HCT116 (cell line): Measurements from ENCODE around the gene NEUROG3. TPM values are rescaled to one million over a fixed set of nuclear protein-coding genes. Genes with fewer than 3 reads are reported as not detected.

Experiments used
- ATAC-seq: fragments of 200-7000 bp; cut with Tn5 transposase; 2 replicates; pipeline ENCODE4 v1.9.1; 2020; ENCODE audit warnings: mild to moderate bottlenecking, moderate library complexity
- BruUV-seq: library from RNA; stranded (reverse); fragments of 400-500 nt; replicated peaks from 2 replicates; lab custom pipeline; 2021; lab: Mats Ljungman, UMichigan
- CTCF ChIA-PET: fragments of 300-600 bp; sonication (Branson Sonifier 250); formaldehyde crosslinking; loops from one replicate; lab custom pipeline; 2021; ENCODE audit warnings: antibody characterized with exemption; lab: Charles Lee
- POLR2A ChIA-PET: fragments of 300-600, 350-600 bp; sonication (Branson Sonifier 250); formaldehyde crosslinking; loops from one replicate; lab custom pipeline; 2021; ENCODE audit warnings: antibody characterized with exemption; lab: Charles Lee
- RAD21 ChIA-PET, 2 experiments: fragments of 300-600 bp; sonication (Branson Sonifier 250); formaldehyde crosslinking; loops; one replicate each; lab custom pipeline; 2023; ENCODE audit warnings: low total read pairs in 2 of 2; ENCODE audit not compliant: uncharacterized antibody in 2 of 2, unreplicated experiment in 2 of 2, low non-redundant PET in 1 of 2; lab: Charles Lee
- DNase-seq: peaks from one replicate; pipeline ENCODE4 v3.0.0-alpha.2; 2010; ENCODE audit warnings: low read depth, low spot score
- H2AFZ ChIP-seq: fragments of 200-600 bp; shearing (Covaris generic), sonication (generic); 2 replicates; pipeline ENCODE4 v1.6.1; 2017; ENCODE audit warnings: low read depth, mixed run types, mixed read lengths, antibody characterized with exemption, low read length; ENCODE audit not compliant: poor library complexity, severe bottlenecking
- H3K27ac ChIP-seq: 2 replicates; pipeline ENCODE4 v1.5.1; 2012; ENCODE audit warnings: low read depth, low read length
- H3K27me3 ChIP-seq: fragments of 200-600 bp; sonication (generic); 2 replicates; pipeline ENCODE4 v1.6.1; 2016; ENCODE audit warnings: mixed run types, low read length, mixed read lengths; ENCODE audit not compliant: insufficient read depth
- H3K36me3 ChIP-seq, 2 experiments: fragments of 200-500 bp in 1 of 2; fragments of 200-600 bp in 1 of 2; sonication (Bioruptor generic) in 1 of 2; sonication (generic) in 1 of 2; 2 replicates each; pipeline versions ENCODE4 v1.5.1 to v1.6.1; 2014 to 2016; ENCODE audit warnings: low read length in 2 of 2, inconsistent platforms in 1 of 2, mixed read lengths in 1 of 2, mixed run types in 1 of 2; ENCODE audit not compliant: insufficient read depth in 2 of 2, control insufficient read depth in 1 of 2
- H3K4me1 ChIP-seq, 2 experiments: fragments of 200-600 bp in 1 of 2; sonication (generic) in 1 of 2; 2 replicates each; pipeline versions ENCODE4 v1.5.1 to v1.6.1; 2012 to 2017; ENCODE audit warnings: low read length in 2 of 2, inconsistent platforms in 1 of 2, mild to moderate bottlenecking in 1 of 2, mixed read lengths in 1 of 2, mixed run types in 1 of 2, moderate library complexity in 1 of 2; ENCODE audit not compliant: insufficient read depth in 2 of 2, control insufficient read depth in 1 of 2
- H3K4me2 ChIP-seq: fragments of 200-600 bp; sonication (generic); 2 replicates; pipeline ENCODE4 v1.6.1; 2017; ENCODE audit warnings: mixed run types, low read length, mixed read lengths
- H3K4me3 ChIP-seq, 2 experiments: fragments of 200-600 bp in 1 of 2; sonication (generic) in 1 of 2; replicated peaks in 1 of 2; 2 replicates each; pipeline ENCODE4 v1.5.1; 2011 to 2016; ENCODE audit warnings: low read length in 2 of 2, control low read depth in 1 of 2, low read depth in 1 of 2, mild to moderate bottlenecking in 1 of 2, mixed read lengths in 1 of 2, mixed run types in 1 of 2
- H3K79me2 ChIP-seq: fragments of 200-600 bp; sonication (generic); 2 replicates; pipeline ENCODE4 v1.6.1; 2017; ENCODE audit warnings: mild to moderate bottlenecking, mixed run types, low read length, moderate library complexity, mixed read lengths; ENCODE audit not compliant: insufficient read depth
- H3K9ac ChIP-seq: fragments of 200-600 bp; sonication (generic); 2 replicates; pipeline ENCODE4 v1.6.1; 2016; ENCODE audit warnings: low read length, mixed read lengths
- H3K9me2 ChIP-seq: fragments of 200-600 bp; sonication (generic), shearing (Covaris generic); 2 replicates; pipeline ENCODE4 v1.6.1; 2017; ENCODE audit warnings: mixed run types, mild to moderate bottlenecking, moderate library complexity; ENCODE audit not compliant: insufficient read depth
- H3K9me3 ChIP-seq, 2 experiments: fragments of 200-500 bp in 1 of 2; fragments of 200-600 bp in 1 of 2; sonication (Bioruptor generic) in 1 of 2; sonication (generic) in 1 of 2; 2 replicates each; pipeline ENCODE4 v1.6.1; 2014 to 2017; ENCODE audit warnings: low read length in 2 of 2, mixed read lengths in 2 of 2, inconsistent platforms in 1 of 2, low read depth in 1 of 2, mild to moderate bottlenecking in 1 of 2, mixed run types in 1 of 2, moderate library complexity in 1 of 2; ENCODE audit not compliant: control insufficient read depth in 1 of 2, insufficient read depth in 1 of 2
- H4K20me1 ChIP-seq: fragments of 200-600 bp; sonication (generic), shearing (Covaris generic); 2 replicates; pipeline ENCODE4 v1.6.1; 2017; ENCODE audit warnings: mixed run types, mild to moderate bottlenecking, moderate library complexity; ENCODE audit not compliant: insufficient read depth
- CBX3 ChIP-seq: IDR thresholded peaks from 2 replicates; pipeline ENCODE4 v1.6.1; 2012; ENCODE audit warnings: low read depth
- CEBPB ChIP-seq: IDR thresholded peaks from 2 replicates; pipeline ENCODE4 v1.6.1; 2012; ENCODE audit warnings: low read depth
- EGR1 ChIP-seq: IDR thresholded peaks from 2 replicates; pipeline ENCODE4 v1.6.1; 2012; ENCODE audit warnings: low read depth
- EZH2 ChIP-seq: fragments of 200-600 bp; sonication (generic); IDR thresholded peaks from 2 replicates; pipeline ENCODE4 v1.6.1; 2017; ENCODE audit warnings: antibody characterized with exemption, mixed run types
- EZH2phosphoT487 ChIP-seq: fragments of 200-600 bp; IDR thresholded peaks from 2 replicates; pipeline ENCODE4 v1.6.1; 2018; ENCODE audit warnings: antibody characterized with exemption, borderline replicate concordance
- FOSL1 ChIP-seq: IDR thresholded peaks from 2 replicates; pipeline ENCODE4 v1.6.1; 2012; ENCODE audit warnings: low read depth
- JUND ChIP-seq: IDR thresholded peaks from 2 replicates; pipeline ENCODE4 v1.6.1; 2012
- RAD21 ChIP-seq: IDR thresholded peaks from 2 replicates; pipeline ENCODE4 v1.6.1; 2012; ENCODE audit warnings: low read depth, mild to moderate bottlenecking
- SP1 ChIP-seq: IDR thresholded peaks from 2 replicates; pipeline ENCODE4 v1.6.1; 2012; ENCODE audit warnings: low read depth
- TCF7L2 ChIP-seq: IDR thresholded peaks from 2 replicates; pipeline ENCODE4 v1.7.0; 2011; ENCODE audit warnings: borderline replicate concordance, inconsistent platforms; ENCODE audit not compliant: insufficient read depth, insufficient read length; ENCODE audit errors: extremely low read depth
- YY1 ChIP-seq: IDR thresholded peaks from 2 replicates; pipeline ENCODE4 v1.6.1; 2011; ENCODE audit warnings: low read length, low read depth, moderate library complexity, mild to moderate bottlenecking; ENCODE audit not compliant: insufficient replicate concordance; ENCODE audit errors: extremely low read depth
- ZFX ChIP-seq: fragments of 450-650 bp; IDR thresholded peaks from 2 replicates; pipeline ENCODE4 v1.6.1; 2017
- ZNF274 ChIP-seq: fragments of 200-500 bp; sonication (Bioruptor generic); IDR thresholded peaks from 2 replicates; pipeline ENCODE4 v1.6.1; 2014; ENCODE audit warnings: mild to moderate bottlenecking, low read depth, low read length, inconsistent platforms
- intact Hi-C: fragments of 100-400 bp; cut with micrococcal nuclease; formaldehyde crosslinking; loops from 2 replicates; pipeline ENCODE4 v1.10.0; 2022
- total RNA-seq: library from RNA; stranded (reverse); gene quantifications from one replicate; pipeline ENCODE4 v1.2.1, GENCODE V29; 2021; ENCODE audit not compliant: unreplicated experiment
- TF ChIP-seq, protein P1 (sequence below): IDR thresholded peaks from 2 replicates; pipeline ENCODE4 v1.6.1; 2012
- TF ChIP-seq, protein P2 (sequence below): IDR thresholded peaks from 2 replicates; pipeline ENCODE4 v1.6.1; 2011; ENCODE audit warnings: mild to moderate bottlenecking, low read length, moderate library complexity; ENCODE audit not compliant: insufficient replicate concordance; ENCODE audit errors: extremely low read depth
- TF ChIP-seq, protein P3 (sequence below): IDR thresholded peaks from 2 replicates; pipeline ENCODE4 v1.6.1; 2012

The NEUROG3 gene
- total RNA-seq, 1 experiment from 2014 or later: not detected

DNA sequence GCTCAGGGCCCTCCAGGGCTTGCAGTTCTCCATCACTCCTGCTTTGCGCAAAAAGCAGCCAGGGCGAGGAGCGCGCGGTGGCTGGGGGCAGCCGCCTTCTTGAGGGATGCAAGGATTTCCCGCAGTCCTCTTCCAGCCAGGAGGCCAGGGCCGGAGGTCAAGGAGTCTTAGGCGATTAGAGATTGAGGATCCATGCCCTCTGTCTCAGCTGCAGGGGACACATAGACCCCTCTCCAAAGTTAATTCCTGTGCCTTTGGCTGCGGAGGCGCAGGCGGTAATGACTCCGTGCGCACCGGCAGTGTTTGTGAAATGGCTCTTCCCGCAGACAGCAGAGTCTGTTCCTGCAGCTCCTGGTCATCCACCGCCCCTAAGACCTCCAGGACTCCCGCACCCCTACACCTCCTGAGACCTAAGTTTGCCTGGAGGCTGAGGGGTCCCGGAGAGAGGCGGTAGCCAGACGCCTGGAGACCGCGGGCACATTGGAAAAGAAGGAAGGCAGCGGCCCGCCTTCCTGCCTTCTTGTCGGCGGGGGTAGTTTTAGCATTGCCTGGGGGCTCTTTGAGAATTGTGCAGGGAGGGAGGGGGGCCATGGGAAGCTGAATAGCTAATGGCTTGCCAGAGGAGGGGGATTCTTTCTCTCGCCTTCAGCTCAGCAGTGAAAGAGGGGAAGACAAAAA is 3.3 kb upstream of the NEUROG3 start:
- Histone ChIP-seq H3K27ac (no peak overlapping the region), H3K4me2 (no peak overlapping the region), H3K9me2 (no peaks in the 10 kb centered on the region), H3K79me2 (no peaks in the 10 kb centered on the region), H3K9me3 (no peaks in the 10 kb centered on the region), H3K9ac (no peak overlapping the region)
- POLR2A ChIA-PET: no interaction called here
- RAD21 ChIA-PET: no interaction called here
- no peak for TF ChIP-seq RAD21
- TF ChIP-seq ZNF274: no peak
- TF ChIP-seq, protein P1, sequence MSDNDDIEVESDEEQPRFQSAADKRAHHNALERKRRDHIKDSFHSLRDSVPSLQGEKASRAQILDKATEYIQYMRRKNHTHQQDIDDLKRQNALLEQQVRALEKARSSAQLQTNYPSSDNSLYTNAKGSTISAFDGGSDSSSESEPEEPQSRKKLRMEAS: no peak
- TF ChIP-seq SP1: no peak
- TF ChIP-seq JUND: no peak
- no peak for TF ChIP-seq CEBPB
- no peak for TF ChIP-seq EGR1
- TF ChIP-seq, all 23 proteins: peak for 0
- no peak overlapping the region for H2AFZ ChIP-seq
- no peaks in the 10 kb centered on the region for H4K20me1 ChIP-seq
- H3K4me3 ChIP-seq: no peak overlapping the region
- H3K27me3 ChIP-seq: peaks cover 39% of the 10 kb centered on the region
- DNase-seq (no peak), ATAC-seq (no peak)
- intact Hi-C loops: no loop called here
- no peaks in the 10 kb centered on the region for H3K4me1 ChIP-seq
- no TSS peak for BruUV-seq
- no peaks in the 10 kb centered on the region for H3K36me3 ChIP-seq
- CTCF ChIA-PET: no interaction called here

DNA sequence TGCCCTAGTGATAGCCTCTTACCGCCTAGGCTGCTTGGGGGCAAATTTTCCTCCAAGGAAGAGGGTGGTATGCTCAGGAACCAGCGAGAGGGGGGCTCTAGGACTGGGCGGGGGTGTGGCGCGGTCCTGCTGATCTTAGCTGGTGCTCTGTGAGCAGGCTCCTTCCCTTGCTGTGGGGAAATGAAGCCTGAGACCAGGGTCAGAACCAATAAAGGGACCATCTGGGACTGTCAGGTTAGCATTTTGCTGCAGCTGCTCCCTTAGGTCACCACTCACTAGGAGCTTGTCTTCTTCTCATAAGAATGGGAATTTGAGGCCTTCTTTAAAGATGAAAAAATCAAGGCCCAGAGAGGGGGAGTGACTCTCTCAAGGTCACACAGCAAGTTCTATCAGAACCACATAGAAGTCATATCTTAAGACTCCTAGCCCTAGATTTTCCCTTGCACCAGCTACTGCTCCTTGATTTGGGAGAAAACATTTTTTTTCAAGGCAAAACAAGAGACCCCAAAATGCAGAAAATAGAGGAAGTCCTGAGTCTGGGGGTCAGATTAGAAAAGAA is 2.0 kb upstream of the NEUROG3 start:
- no peaks in the 10 kb centered on the region for H3K79me2 ChIP-seq
- H3K27me3 ChIP-seq: peaks cover 38% of the 10 kb centered on the region
- POLR2A ChIA-PET: no interaction called here
- no TSS peak for BruUV-seq
- intact Hi-C loops: no loop called here
- no peak overlapping the region for H3K9ac ChIP-seq
- H2AFZ ChIP-seq: no peak overlapping the region
- no peaks in the 10 kb centered on the region for H3K9me3 ChIP-seq
- RAD21 ChIA-PET: no interaction called here
- H3K27ac ChIP-seq: no peak overlapping the region
- no peaks in the 10 kb centered on the region for H3K9me2 ChIP-seq
- no peak overlapping the region for H3K4me2 ChIP-seq
- ATAC-seq: no peak
- no peaks in the 10 kb centered on the region for H4K20me1 ChIP-seq
- CTCF ChIA-PET: no interaction called here
- H3K4me1 ChIP-seq: no peaks in the 10 kb centered on the region
- H3K36me3 ChIP-seq: no peaks in the 10 kb centered on the region
- DNase-seq: no peak
- no peak overlapping the region for H3K4me3 ChIP-seq
- TF ChIP-seq ZNF274: no peak
- no peak for TF ChIP-seq TCF7L2
- TF ChIP-seq CBX3: no peak
- no peak for TF ChIP-seq ZFX
- no peak for TF ChIP-seq JUND
- TF ChIP-seq FOSL1: no peak
- TF ChIP-seq, protein P2, sequence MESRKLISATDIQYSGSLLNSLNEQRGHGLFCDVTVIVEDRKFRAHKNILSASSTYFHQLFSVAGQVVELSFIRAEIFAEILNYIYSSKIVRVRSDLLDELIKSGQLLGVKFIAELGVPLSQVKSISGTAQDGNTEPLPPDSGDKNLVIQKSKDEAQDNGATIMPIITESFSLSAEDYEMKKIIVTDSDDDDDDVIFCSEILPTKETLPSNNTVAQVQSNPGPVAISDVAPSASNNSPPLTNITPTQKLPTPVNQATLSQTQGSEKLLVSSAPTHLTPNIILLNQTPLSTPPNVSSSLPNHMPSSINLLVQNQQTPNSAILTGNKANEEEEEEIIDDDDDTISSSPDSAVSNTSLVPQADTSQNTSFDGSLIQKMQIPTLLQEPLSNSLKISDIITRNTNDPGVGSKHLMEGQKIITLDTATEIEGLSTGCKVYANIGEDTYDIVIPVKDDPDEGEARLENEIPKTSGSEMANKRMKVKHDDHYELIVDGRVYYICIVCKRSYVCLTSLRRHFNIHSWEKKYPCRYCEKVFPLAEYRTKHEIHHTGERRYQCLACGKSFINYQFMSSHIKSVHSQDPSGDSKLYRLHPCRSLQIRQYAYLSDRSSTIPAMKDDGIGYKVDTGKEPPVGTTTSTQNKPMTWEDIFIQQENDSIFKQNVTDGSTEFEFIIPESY: no peak
- TF ChIP-seq YY1: no peak
- TF ChIP-seq EZH2: no peak
- TF ChIP-seq, protein P3, sequence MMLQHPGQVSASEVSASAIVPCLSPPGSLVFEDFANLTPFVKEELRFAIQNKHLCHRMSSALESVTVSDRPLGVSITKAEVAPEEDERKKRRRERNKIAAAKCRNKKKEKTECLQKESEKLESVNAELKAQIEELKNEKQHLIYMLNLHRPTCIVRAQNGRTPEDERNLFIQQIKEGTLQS: no peak
- no peak for TF ChIP-seq EZH2phosphoT487
